OCI-LY7 (cell line): ENCODE measurements around the gene PIM3. TPM values are rescaled to one million over a fixed set of nuclear protein-coding genes. Genes with fewer than 3 reads are reported as not detected.
"Not testable (repeated sequence)": the region's sequence is repeated elsewhere in the genome, so short reads cannot be mapped to it uniquely, and the experiment has no call there.

Experiments
- BruUV-seq: library from RNA; stranded (reverse); fragments of 400-500 nt; replicated peaks from 2 replicates; lab custom pipeline; 2021; lab: Mats Ljungman, UMichigan
- CTCF ChIA-PET: fragments of 300-600 bp; sonication (Branson Sonifier 250); formaldehyde crosslinking; loops from one replicate; lab custom pipeline; 2022; ENCODE audit warnings: antibody characterized with exemption; ENCODE audit not compliant: unreplicated experiment; lab: Charles Lee
- POLR2A ChIA-PET: fragments of 300-600 bp; sonication (Branson Sonifier 250); formaldehyde crosslinking; loops from one replicate; lab custom pipeline; 2022; ENCODE audit warnings: antibody characterized with exemption; lab: Charles Lee
- DNase-seq: peaks from one replicate; pipeline ENCODE4 v3.0.0-alpha.2; 2015; ENCODE audit warnings: low spot score
- H2AFZ ChIP-seq: fragments of 200-600 bp; sonication (generic), shearing (Covaris generic); 2 replicates; pipeline ENCODE4 v1.6.1; 2014; ENCODE audit warnings: mild to moderate bottlenecking, antibody characterized with exemption, low read length, moderate library complexity
- H3K27ac ChIP-seq: fragments of 200-600 bp; sonication (generic); 2 replicates; pipeline ENCODE4 v1.5.1; 2014; ENCODE audit warnings: mixed run types, low read depth, mild to moderate bottlenecking, moderate library complexity, low read length, inconsistent platforms; ENCODE audit not compliant: poor library complexity, severe bottlenecking
- H3K36me3 ChIP-seq: fragments of 200-600 bp; sonication (generic); 2 replicates; pipeline ENCODE4 v1.6.1; 2014; ENCODE audit warnings: mild to moderate bottlenecking, antibody characterized with exemption, low read length, moderate library complexity, mixed read lengths; ENCODE audit not compliant: insufficient read depth
- H3K4me1 ChIP-seq: fragments of 200-600 bp; sonication (generic); 2 replicates; pipeline ENCODE4 v1.5.1; 2014; ENCODE audit warnings: mild to moderate bottlenecking, low read length; ENCODE audit not compliant: insufficient read depth, poor library complexity, severe bottlenecking
- H3K4me2 ChIP-seq: fragments of 200-600 bp; sonication (generic); 2 replicates; pipeline ENCODE4 v1.6.1; 2014; ENCODE audit warnings: mild to moderate bottlenecking, low read length
- H3K4me3 ChIP-seq: fragments of 200-600 bp; sonication (generic); 2 replicates; pipeline ENCODE4 v1.5.1; 2014; ENCODE audit warnings: mild to moderate bottlenecking, low read depth, low read length; ENCODE audit not compliant: poor library complexity, severe bottlenecking
- H3K79me2 ChIP-seq: fragments of 200-600 bp; sonication (generic); 2 replicates; pipeline ENCODE4 v1.6.1; 2016; ENCODE audit warnings: low read depth, mild to moderate bottlenecking, low read length, moderate library complexity, mixed read lengths; ENCODE audit not compliant: insufficient read depth
- H3K9me2 ChIP-seq: fragments of 200-600 bp; sonication (generic); 2 replicates; pipeline ENCODE4 v1.6.1; 2016; ENCODE audit warnings: mild to moderate bottlenecking, low read length, mixed read lengths; ENCODE audit not compliant: insufficient read depth
- H3K9me3 ChIP-seq: fragments of 200-600 bp; sonication (generic); 2 replicates; pipeline ENCODE4 v1.6.1; 2014; ENCODE audit warnings: mild to moderate bottlenecking, mixed run types, low read length, mixed read lengths
- H4K20me1 ChIP-seq: fragments of 200-600 bp; sonication (generic); 2 replicates; pipeline ENCODE4 v1.6.1; 2014; ENCODE audit warnings: mild to moderate bottlenecking, antibody characterized with exemption, low read length, moderate library complexity, mixed read lengths; ENCODE audit not compliant: insufficient read depth
- EZH2phosphoT487 ChIP-seq: fragments of 200-600 bp; sonication (generic); IDR thresholded peaks from 2 replicates; pipeline ENCODE4 v1.6.1; 2018; ENCODE audit warnings: low read depth, borderline replicate concordance, mild to moderate bottlenecking, mixed run types, antibody characterized with exemption, low read length, moderate library complexity, mixed read lengths
- intact Hi-C: fragments of 100-400 bp; cut with micrococcal nuclease; formaldehyde crosslinking; loops from one replicate; pipeline ENCODE4 v1.10.0; 2022; ENCODE audit not compliant: unreplicated experiment
- total RNA-seq, 2 experiments: library from RNA; depleted of rRNA in 1 of 2; stranded (reverse); fragments of >200 nt in 1 of 2; shearing (Covaris generic) in 1 of 2; gene quantifications; 2 replicates each; pipeline ENCODE4 v1.2.3, GENCODE V29; 2014 to 2022
- TF ChIP-seq, protein P1 (sequence below): fragments of 200-600 bp; sonication (generic); conservative IDR thresholded peaks from 2 replicates; pipeline ENCODE4 v1.5.1; 2014; ENCODE audit warnings: mild to moderate bottlenecking, antibody characterized with exemption, low read length, moderate library complexity, mixed read lengths

The PIM3 gene
- total RNA-seq, 2 experiments from 2014 or later: 60.5 to 81.7 TPM

DNA sequence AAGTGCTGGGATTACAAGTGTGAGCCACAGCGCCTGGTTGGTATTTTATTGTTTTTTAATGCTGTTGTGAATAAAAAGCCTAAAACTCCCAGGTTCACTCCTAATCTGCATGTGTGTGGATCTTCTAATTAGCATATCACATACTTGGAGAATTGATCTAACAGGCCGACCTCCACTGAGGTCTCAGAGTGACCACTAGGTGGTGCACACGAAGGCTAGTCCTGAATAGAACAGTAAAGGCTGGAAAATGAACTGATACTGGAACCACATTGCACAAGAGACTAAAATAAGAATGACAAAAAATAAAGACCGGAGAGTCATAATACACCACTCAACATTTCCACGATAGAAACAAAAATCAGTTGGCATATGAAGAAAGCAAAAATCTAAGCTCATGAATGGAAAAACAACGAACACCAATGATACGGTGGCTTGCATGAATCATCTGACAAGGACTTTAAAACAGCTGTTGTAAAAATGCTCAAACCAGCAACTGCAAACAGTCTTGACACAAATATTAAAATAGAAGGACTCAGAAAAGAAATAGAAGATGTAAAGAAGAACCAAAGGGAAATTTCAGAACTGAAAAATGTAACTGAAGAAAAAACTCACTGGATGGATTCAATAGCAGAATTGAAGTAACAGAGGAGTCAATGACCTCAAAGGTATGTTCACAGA lies 19.2 kb downstream of the PIM3 start:
- Histone ChIP-seq H3K36me3 (no peaks in the 10 kb centered on the region), H3K4me1 (peaks cover 17% of the 10 kb centered on the region), H3K4me3 (no peak overlapping the region), H3K79me2 (no peaks in the 10 kb centered on the region), H3K27ac (no peak overlapping the region), H3K9me2 (no peaks in the 10 kb centered on the region), H3K4me2 (no peak overlapping the region), H3K9me3 (no peaks in the 10 kb centered on the region), H4K20me1 (no peaks in the 10 kb centered on the region), H2AFZ (no peak overlapping the region)
- intact Hi-C loops: loop anchor here (5.0 kb wide), 1 partner anchor 53 kb away; no protein-coding TSS in a partner anchor
- BruUV-seq: no TSS peak
- ChIA-PET POLR2A (no interaction called here), CTCF (no interaction called here)
- peak; percentile 62 for DNase-seq
- TF ChIP-seq EZH2phosphoT487: no peak
- TF ChIP-seq, protein P1, sequence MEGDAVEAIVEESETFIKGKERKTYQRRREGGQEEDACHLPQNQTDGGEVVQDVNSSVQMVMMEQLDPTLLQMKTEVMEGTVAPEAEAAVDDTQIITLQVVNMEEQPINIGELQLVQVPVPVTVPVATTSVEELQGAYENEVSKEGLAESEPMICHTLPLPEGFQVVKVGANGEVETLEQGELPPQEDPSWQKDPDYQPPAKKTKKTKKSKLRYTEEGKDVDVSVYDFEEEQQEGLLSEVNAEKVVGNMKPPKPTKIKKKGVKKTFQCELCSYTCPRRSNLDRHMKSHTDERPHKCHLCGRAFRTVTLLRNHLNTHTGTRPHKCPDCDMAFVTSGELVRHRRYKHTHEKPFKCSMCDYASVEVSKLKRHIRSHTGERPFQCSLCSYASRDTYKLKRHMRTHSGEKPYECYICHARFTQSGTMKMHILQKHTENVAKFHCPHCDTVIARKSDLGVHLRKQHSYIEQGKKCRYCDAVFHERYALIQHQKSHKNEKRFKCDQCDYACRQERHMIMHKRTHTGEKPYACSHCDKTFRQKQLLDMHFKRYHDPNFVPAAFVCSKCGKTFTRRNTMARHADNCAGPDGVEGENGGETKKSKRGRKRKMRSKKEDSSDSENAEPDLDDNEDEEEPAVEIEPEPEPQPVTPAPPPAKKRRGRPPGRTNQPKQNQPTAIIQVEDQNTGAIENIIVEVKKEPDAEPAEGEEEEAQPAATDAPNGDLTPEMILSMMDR: peak; percentile 84

DNA sequence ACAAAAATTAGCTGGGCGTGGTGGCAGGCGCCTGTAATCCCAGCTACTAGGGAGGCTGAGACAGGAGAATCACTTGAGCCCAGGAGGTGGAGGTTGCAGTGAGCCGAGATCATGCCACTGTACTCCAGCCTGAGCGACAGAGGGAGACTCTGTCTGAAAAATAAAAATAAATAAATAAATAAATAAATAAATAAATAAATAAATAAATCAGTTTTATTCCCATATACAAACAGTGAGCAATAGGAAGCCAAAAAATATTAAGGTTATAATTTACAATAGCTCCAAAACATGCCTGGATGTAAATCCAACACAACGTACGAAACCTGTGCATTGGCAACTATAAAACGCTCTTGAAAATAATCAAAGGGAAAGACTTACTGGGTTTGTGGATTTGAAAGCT lies 21.2 kb downstream of the PIM3 start:
- H3K36me3 ChIP-seq, H3K79me2 ChIP-seq, BruUV-seq, H4K20me1 ChIP-seq, H3K4me3 ChIP-seq, H3K27ac ChIP-seq, H3K9me3 ChIP-seq, H3K4me1 ChIP-seq, H2AFZ ChIP-seq, H3K9me2 ChIP-seq, POLR2A ChIA-PET, H3K4me2 ChIP-seq, intact Hi-C loops, CTCF ChIA-PET, DNase-seq: not testable (repeated sequence)

- Histone ChIP-seq H3K4me3 (no peak overlapping the region), H3K4me1 (no peaks in the 10 kb centered on the region), H3K79me2 (no peaks in the 10 kb centered on the region), H3K36me3 (no peaks in the 10 kb centered on the region), H3K9me3 (peaks cover 10% of the 10 kb centered on the region), H4K20me1 (no peaks in the 10 kb centered on the region), H2AFZ (no peak overlapping the region), H3K27ac (no peak overlapping the region), H3K9me2 (no peaks in the 10 kb centered on the region), H3K4me2 (no peak overlapping the region)
- TF ChIP-seq EZH2phosphoT487: no peak
- TF ChIP-seq, protein P1: no peak
- ChIA-PET POLR2A (no interaction called here), CTCF (no interaction called here)
- no TSS peak for BruUV-seq
- intact Hi-C loops: no loop called here
- no peak for DNase-seq
Measured at GRCh38 chr22:49983148-49984042, 22.8 kb downstream of the PIM3 start.
